ENCODE results near the gene NOL12.
A peak's percentile ranks its signal among the peaks of the same experiment; 100 is the strongest.
"Not testable (repeated sequence)": the region's sequence is repeated elsewhere in the genome, so short reads cannot be mapped to it uniquely, and the experiment has no call there.

The NOL12 gene

DNA sequence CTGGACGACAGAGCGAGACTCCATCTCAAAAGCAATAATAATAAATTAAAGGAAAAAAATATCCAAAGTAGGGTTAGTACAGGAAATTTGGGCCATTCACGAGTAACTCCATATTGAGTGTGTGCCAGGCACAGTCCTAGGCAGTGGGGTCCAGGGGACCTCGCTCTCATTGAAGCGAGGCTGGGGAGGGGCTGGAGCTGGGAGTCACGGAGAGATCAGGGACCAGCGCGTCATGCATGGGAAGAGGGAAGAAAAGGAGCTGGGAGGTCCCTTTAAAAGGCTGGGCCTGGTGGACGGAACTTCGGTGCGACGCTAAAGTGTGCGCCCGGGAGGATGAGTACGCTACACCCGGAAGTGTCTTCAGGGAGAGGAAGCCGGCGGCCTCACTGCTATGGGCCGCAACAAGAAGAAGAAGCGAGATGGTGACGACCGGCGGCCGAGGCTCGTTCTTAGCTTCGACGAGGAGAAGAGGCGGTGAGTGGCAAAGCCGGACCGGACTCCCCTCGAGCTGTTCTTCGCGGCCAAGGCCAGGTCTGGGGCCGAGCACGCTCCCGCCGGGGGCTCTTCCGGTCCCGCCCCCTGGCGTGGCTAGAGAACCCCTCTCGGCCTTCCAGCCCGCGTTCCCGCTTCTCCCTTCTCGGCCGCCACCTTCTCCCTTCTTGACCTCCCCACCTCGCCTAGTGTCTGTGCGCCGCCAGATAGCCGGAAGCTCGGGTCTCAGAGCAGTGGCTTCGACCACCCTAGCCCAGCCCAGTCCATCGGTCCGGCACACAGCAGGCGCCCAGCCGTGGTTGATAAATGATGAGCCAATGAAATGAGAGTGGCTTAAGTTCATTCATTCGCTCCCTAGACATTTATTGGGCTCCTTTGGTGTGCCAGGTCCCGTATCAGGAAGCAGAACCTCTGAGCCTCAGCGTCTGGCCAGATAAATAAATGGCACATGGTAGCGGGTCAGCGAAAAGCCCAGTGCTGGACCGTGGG lies at the start of gene NOL12:
NOL12 (plus strand) TSS at position 342 of the 981 bp plus-strand sequence; CDS start at position 392, 50 bp downstream.
- DNase-seq = peak; percentile 24

GRCh38 chr22:37636949-37637273 lies 49.2 kb upstream of the NOL12 start:
- DNase-seq = no peak

DNA sequence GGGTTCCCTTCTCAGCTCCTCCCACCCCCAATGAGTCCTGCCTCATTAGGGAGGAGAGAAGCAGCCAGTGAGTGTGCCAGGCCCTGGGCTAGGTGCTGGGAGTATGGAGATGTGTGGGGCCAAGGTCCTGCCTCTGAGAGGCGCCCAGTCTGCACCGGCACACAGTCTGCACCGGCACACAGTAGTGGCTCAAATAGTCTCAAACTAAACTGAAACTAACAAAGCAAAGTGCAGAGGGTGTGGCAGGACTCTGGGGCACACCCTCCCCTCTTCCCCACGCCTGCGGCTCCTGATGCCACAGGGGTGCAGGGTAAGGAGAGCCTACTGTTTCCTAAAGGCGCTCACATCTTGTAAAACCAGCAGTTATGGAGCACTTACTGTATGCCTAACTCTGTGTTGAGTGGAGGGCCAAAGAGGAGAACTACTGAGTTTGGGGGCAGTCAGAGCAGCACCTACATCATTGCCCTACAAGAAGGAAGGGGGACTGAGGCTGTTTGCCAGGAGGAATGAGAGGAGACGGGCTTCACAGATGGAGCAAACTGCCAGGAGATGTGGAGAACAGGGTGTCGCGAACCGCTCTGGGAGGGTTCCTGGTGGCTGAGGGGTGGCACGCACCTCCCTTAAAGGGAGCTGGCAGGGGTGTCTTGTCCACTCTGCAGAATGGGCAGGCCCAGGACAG lies 47.6 kb upstream of the NOL12 start:
- DNase-seq = no peak

- no peak for DNase-seq
Observed at GRCh38 chr22:37639070-37639760, 46.9 kb upstream of the NOL12 start, which contains the start of gene SH3BP1. Gene SH3BP1 (plus strand): TSS chr22:37639669. CDS start chr22:37639788, 119 bp downstream.

DNA sequence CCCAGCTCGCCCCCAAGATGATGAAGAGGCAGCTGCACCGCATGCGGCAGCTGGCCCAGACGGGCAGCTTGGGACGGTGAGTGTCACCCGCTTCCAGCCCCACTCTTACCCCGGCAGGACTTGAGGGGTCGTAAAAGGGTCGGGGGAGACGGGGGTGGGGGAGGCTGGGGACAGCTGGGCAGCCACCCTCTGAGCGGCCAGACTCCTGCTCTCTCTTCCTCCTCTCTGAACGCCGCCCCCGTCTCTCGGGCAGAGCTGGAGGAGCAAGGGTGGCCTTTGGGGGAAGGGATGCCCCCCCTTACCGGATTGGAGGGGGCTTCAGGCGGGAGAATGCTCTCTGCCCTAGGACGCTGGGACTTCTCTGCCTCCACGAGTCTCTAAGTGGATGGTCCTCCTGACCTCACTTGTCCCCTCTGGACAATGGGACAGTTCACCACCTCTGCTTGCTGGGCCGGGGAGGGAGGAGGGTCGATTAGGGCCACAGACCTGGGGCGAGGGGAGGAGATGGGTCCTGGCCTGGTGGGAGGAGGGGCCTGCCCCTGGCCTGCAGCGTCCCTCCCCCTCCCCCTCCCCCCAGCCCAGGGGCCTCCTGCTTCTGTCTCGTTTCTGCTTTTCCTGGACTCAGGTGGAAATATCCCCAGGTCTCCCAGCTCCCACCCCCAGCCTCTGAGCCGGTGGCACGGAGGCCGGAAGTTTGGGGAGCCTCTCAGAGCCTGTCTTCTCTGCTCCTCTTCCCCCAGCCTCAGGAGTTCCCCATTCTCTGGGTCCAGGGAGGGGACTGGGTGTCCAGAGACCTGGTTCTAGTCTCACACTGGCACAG lies 46.2 kb upstream of the NOL12 start:
- DNase-seq = no peak

- DNase-seq = no peak
Observed at GRCh38 chr22:37640591-37641560, 45.3 kb upstream of the NOL12 start.

- no peak for DNase-seq
Observed at GRCh38 chr22:37641561-37641949, 44.6 kb upstream of the NOL12 start.

DNA sequence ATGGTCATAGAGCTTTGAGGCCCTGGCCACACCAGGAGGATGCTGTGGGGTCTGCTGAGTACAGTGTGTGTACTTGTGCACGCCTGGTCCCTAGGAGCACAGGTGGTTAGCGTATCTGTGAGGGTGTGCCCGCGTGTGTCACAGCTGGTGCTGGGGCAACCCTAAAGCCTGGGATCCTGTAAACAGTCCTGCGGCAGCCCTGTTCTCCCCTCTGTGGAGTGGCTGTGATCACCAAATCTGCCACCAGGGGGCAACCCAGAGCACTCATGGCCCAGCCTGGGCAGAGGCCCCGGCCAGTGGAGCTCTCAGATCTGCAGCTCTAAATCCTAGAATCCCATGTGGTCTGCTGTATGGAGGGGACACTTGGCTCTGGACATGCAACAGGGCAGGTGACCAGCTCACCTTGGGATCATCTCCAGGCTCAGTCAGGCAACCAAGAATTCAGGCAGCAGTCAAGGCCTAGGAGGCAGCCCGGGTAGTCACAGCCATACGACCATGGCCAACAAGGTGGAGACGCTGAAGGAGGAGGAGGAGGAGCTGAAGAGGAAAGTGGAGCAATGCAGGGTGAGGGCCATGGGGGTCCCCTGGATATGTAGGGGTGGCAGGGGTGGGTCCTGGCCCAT lies 42.8 kb upstream of the NOL12 start:
- DNase-seq = no peak

GRCh38 chr22:37647317-37647716 lies 38.8 kb upstream of the NOL12 start:
- DNase-seq = no peak

GRCh38 chr22:37647928-37648327 lies 38.2 kb upstream of the NOL12 start:
- no peak for DNase-seq

- no peak for DNase-seq
Observed at GRCh38 chr22:37650463-37651136, 35.5 kb upstream of the NOL12 start.

DNA sequence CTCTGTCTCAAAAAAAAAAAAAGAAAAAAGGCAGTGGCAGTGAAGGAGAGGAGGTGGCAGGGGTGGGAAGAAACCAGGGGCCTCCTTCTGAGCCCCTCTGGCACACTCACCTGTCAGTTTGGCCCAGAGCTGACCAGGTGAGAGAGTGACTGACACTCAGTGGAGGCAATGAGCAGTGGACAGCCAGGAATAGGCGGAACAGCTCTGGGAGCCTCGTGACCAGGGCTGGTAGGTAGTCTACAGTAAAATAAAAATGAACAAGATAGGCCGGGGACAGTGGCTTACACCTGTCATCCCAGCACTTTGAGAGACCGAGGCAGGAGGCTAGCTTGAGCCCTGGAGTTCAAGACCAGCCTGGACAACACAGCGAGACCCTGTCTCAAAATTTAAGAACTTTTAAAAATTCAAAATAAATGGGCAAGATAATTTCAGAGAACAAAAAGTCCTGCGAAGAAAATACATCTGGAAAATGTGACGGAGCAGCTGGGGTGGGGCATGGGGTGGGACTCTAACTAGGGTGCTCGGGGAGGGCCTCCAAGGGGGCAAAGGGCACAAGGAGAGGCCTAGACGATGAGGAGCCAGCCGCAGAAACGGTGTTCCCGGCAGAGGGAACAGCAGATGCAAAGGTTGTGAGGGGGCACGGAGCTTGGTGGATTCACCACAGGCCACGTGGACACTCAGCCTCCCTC lies 31.4 kb upstream of the NOL12 start:
- no peak for DNase-seq

GRCh38 chr22:37655252-37655563 lies 30.9 kb upstream of the NOL12 start:
- DNase-seq = no peak

- DNase-seq = not testable (repeated sequence)
Observed at GRCh38 chr22:37656583-37656982, 29.6 kb upstream of the NOL12 start.

- DNase-seq = no peak
Observed at GRCh38 chr22:37657590-37658132, 28.5 kb upstream of the NOL12 start.

DNA sequence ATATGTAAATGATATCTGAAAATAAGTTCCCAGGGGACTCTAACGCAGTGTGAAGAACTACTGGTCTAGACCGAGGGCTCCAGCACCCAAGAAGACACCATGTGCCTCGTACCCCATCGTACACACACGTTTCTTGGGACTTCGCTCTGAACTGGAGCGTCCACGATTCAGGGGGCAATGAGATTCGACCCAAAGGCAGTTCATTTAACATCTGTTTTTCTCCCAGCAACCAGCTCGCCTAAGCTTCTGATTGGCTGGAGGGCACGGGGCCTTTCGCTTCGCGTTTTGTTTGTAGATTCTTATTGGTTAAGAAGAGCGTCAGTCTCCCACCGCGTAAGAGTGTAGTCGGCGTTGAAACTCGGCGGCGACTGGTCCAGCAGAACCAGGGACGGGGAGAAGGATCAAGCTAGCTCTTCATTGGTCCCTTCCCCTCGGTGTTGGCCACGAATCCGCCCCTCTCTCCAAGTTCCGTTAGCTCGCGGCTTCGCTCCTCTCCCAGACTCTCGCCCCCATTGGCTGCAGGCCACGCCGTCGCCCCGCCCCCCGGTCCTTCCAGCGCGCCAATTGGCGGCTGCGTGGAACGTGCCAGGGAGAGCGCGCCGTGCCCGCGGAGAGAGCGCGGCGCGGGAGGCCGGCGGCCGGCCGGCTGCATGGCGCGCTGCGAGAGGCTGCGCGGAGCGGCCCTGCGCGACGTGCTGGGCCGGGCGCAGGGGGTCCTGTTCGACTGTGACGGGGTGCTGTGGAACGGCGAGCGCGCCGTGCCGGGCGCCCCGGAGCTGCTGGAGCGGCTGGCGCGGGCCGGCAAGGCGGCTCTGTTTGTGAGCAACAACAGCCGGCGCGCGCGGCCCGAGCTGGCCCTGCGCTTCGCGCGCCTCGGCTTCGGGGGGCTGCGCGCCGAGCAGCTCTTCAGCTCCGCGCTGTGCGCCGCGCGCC lies 27.7 kb upstream of the NOL12 start, which contains the start of gene PDXP:
PDXP (plus strand) TSS at position 591 of the 933 bp plus-strand sequence; CDS start at position 651, 60 bp downstream.
- DNase-seq = peak; percentile 91

- DNase-seq = no peak
Observed at GRCh38 chr22:37659066-37659896, 26.9 kb upstream of the NOL12 start.

Data from DMS79 (cell line).